DMS 273 (cell line): ENCODE data around the gene EBLN2.
"Not testable (repeated sequence)": the region's sequence is repeated elsewhere in the genome, so short reads cannot be mapped to it uniquely, and the experiment has no call there.

Experiments
- DNase-seq: peaks from one replicate; lab custom pipeline; 2025; ENCODE audit not compliant: unreplicated experiment; lab: John Stamatoyannopoulos, UW

Gene EBLN2

DNA sequence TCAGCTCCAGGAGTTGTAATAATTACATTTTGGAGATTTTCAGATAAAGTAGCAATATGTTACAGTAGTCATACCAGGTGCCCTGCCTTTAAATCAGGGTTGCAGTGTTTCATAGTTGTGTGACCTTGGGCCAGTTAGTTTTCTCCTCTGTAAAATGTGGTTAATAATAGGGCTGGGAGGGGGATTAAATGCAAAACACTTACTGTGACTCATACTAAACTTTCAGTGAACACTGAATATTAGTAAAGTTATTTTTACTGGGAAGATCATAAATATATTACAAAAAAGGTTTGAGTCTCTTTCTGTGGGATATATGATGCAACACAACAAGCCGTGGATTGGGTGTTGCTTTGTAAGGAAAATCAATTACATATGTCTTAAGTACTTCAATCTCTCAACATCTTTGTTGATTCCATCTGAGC is 1.1 kb upstream of the EBLN2 start:
- no peak for DNase-seq

DNA sequence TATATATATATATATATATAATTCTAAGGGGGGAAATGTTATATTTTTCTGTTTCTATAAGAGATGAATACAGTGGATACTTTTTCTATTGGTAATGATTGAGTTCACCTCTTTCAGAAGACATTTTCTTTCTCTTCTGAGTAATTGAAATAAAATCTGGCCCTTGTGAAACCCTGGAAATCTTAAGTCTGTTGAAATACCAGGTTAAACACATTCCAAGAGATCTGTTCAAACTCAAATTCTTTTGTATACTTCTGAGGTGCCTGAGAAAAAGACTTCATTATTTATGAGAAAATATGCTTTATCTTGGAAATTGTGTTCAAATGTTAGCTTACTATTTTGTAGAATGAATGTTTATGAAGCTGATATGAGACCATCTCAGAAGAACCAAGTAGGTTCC is 4.8 kb downstream of the EBLN2 start:
- not testable (repeated sequence) for DNase-seq

DNA sequence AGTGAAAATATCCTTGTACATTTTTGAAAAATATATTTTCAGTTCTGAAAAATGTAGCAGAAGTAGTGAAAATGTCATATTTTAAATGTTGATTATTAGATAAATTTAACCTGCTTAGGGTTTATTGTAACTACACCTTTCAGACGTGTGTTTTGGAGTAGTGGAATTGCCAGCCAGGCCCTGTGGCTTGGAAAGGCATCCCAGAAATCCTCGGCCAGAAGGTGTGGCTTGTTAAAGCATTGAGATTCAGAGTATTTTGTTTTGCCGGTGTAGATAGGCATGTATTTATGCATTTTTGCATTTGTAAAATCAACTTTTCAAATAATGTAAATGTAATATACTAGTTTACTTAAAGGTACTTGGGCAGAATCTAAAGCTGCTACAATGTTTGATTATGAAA is 7.0 kb downstream of the EBLN2 start:
- no peak for DNase-seq

DNA sequence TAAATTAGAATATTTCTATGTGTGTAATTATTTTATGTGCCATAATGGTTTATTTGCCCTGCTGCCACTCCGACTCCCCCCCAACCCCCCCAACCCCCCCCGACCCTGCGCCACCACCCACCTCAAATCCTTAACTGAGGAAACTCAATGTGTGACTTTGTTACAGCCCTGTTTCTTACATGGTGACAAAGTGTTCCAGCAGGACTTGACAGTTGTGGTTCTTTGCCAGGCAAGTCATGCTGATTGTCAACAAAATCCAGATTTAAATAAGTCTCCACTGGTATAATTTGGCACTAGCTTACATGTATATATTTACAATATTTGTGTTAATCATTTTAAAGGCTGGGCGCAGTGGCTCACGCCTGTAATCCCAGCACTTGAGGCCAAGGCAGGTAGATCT is 7.7 kb downstream of the EBLN2 start:
- DNase-seq: no peak

DNA sequence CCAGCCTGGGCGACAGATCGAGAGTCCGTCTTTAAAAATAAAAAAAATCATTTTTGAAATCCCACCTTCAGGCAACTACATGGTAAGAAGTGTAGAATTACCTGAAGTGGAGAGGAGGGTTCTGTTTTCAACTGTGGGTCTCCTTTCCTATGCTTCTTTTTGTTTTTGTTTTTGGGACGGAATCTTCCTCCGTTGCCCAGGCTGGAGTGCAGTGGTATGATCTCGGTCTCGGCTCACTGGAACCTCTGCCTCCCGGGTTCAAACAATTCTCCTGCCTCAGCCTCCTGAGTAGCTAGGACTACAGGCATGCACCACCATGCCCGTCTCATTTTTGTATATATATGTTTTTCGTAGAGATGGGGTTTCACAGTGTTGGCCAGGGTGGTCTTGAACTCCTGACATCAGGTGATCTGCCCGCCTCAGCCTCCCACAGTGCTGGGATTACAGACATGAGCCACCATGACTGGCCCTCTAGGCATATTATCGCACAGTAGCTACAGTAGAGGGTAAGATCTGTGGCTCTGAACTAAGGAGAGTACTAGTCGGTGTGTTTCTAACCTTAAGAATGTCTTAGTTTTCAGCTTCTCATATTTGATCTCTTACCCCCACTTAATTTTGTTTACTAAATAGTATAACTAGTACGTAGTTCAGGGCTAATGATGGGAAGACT is 8.5 kb downstream of the EBLN2 start:
- DNase-seq: no peak

DNA sequence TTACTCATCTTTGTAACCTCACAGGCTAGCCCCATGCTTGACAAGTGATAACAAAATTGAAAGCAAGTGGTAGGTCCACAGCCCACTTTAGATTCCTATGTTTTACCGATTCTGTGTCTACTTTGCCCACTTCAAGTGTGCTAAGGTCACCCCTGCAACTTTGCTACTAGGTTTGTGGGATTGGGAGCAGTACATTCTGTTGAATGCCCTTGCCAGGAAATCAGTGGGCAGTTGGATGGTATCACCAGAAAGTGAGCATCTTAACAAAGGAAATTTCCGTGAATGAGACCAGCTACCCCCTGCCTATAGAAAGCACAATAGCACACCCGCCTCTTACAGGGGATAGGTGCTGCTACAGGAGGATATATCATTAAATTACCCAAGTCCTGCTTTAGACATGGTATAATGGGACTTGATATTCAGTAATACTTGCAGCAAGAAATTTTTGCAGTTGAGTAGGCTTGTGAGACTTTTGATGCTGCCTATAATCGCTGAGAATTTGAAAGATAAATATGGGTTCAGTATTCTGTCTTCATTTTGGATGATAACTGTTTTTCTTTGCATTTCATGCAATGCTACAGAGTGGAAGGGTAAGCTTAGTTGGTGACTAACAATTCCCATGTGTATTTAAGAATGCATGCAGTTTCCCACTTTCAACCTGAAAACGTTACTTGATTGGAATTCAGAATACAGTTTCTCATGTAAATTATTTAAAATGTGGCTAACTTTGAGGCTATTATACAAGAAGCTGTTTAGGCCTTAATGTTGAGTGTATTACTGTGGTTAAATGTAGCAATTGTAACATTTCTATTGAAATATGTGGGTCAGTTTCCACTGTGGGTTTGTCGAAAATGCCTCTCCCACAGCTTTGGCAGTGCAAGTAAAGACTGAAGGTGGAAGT is 9.5 kb downstream of the EBLN2 start:
- DNase-seq: no peak

DNA sequence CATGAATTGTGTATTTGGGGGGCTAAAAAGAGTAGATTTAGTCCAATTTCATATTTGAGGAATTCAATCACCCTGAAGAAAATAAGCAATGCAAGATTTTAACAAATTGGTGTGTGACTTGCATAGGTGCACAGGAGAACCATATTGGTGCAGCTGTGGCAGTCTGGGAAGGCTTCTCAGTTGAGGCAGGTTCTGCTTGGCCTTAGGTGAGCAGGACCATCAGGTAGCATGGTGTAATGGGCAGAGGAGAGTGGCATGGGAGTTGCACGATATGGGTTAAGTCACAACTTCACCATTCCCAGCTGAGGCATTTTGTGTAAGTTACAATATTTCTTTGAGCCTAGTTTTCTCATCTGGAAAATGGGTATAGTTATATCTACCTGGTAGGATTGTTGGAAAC is 10.5 kb downstream of the EBLN2 start:
- DNase-seq: no peak

DNA sequence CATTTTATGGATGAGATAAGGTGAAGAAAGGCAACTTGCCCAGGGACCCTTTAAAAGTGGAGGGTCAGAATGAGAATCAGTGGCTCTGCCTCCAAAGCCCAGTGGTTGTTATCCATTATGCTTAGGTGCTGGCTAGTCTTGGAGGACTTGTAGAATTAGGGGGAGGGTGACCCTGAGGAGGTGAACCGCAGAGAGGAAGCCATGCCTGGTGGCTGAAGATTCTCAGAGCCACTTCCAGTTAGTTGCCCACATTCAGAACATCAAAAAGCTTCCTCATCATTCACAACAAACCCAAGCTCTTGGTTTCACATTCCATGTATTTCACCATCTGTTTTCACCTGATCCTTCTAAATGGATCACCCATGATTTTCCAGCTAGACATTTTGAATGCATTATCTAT is 11.2 kb downstream of the EBLN2 start:
- DNase-seq: no peak

DNA sequence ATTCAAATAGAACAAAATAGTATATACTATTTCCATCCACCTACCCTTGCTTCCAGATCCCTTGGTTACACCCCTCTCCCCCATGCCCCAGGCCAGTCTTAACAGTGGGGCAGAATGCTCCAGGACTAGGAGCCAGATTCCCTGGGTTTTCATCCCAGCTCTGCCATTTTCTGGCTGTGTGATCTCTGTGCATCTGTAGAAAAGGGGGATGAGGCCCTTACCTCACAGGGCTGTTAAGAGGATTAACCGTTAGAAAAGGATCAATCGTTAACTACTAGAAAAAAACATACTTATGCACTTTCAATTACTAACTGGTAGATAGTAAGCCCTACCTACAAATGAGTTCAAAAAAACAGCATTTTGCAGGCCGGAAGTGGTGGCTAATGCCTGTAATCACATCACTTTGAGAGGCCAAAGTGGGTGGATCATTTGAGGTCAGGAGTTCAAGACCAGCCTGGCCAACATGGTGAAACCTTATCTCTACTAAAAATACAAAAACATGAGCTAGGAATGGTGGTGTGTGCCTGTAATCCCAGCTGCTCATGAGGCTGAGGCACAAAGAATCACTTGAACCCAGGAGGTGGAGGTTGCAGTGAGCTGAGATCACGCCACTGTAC is 11.7 kb downstream of the EBLN2 start:
- DNase-seq: no peak

DNA sequence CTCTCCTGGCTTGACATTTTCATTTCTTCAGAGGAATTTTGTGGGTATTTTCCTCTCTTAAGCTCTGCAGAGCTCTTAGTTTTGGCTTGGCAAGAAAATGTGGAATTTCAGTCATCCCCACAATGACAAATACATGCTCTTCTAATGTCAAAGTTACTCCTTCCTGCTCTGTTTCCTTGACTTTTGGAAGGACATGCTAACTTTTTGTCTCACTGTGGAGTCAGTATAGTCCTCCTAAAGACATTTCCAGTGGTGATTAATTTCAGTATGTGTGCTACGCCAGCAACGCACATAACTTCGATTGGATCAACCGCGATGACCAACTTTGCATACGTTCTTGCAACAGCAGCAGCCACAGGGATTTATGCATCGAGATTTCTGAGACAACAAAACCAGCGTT is 13.3 kb downstream of the EBLN2 start:
- no peak for DNase-seq

DNA sequence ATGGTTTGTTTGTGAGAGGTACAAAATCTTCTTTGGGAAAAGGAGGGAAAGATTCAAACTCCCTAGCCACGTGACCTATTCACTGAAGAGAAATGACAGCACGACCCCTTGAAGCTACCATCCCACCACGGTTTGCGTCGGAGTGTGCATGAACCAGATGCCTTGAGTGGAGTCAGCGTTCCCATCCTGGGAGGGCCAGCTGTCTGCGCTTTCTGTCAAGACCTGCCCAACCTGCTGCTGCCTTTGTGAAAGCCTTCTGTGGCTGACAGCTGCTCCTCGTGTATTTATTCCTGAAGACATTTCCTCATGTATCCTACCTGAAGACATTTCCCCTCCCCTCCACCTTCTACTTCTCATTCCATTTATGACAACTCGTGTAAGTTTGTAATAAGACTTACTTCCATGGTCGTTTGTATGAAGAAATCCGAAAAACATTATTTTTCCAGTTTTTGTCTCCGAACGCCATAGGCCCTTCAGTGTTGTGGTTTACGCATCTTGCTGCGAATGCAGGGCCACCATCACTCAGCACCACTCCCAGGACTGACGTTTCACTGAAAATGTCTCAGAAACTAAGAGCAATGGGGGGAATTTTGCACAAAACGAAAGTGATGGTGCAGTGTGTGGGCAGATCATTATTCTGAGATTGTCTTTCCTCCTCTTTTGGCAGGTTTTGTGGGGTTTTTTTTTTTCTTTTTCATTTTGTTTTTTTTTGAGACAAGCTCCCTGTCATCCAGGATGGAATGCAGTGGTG is 18.9 kb downstream of the EBLN2 start:
- DNase-seq: peak; percentile 90

DNA sequence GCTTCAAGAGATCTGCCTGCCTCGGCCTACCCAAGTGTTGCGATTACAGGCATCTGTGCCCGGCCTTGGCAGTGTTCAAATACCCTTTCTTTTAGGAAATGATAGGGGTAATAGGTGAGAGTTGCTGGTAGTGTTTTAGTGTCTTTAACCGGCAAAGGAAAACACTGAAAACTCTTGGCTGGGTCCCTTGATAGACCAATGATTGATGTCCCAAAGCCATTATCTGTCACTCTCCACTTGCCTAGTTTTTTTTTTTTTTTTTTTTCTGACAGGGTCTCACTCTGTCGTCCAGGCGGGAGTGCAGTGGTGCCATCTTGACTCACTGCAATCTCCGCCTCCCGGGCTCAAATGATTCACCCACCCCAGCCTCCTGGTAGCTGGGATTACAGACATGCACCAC is 19.7 kb downstream of the EBLN2 start:
- DNase-seq: no peak

DNA sequence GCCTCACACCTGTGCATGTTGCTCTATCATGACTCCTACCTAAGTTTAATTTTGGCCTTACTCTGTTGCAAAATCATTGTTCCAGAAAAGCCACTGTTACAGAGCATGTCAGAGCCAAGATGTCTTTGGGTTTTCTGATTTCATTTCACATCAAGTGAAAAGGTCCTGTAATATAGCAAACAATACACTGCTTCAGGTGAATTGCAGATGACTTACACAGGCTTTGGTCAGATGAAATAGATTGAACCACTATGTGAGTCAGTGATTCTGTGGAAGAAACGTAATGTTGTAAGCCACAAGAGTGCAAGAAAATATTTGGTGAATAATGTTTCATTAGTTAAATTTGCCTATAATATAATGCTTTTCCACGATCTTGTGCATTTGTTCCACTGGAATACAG is 22.7 kb downstream of the EBLN2 start:
- DNase-seq: no peak

DNA sequence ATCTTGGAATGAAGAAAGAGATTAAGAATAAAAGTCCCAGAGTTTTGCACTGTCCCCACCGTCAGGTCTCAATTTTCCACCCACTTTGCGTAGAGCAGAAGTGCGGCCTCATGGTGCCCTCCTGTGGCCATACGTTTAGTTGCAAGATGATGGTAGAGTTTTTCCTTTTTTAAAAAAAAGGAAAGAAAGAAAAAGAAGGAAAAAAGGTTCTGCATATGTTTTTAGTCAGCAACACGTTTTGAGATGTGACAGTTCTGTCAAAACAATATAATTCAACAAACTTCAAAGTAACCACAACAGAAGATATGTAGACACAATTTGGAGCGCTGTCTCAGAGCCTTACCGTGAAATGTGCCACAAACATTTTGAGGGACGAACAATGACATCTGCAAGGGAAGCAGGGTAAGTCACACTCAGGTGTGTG is 24.6 kb downstream of the EBLN2 start:
- peak; percentile 56 for DNase-seq

DNA sequence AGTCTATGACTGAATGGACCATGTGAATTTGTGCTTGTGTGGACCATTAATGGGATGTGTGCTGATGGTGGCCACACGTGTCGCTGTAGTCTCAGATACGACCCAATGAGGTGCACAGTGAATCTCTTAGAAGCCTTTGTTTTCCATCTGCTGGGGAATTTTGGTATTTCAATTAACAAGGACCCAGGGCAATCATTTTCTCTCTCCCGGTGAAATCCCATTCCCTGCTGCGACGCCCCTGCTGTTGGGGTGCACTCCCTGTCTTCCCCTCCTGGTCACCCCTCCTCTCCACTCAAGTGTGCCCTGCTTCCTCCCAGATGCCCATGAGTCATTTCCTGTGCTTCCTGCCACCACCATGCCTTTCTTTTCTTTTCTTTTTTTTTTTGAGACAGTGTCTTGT is 32.7 kb downstream of the EBLN2 start:
- peak; percentile 20 for DNase-seq

DNA sequence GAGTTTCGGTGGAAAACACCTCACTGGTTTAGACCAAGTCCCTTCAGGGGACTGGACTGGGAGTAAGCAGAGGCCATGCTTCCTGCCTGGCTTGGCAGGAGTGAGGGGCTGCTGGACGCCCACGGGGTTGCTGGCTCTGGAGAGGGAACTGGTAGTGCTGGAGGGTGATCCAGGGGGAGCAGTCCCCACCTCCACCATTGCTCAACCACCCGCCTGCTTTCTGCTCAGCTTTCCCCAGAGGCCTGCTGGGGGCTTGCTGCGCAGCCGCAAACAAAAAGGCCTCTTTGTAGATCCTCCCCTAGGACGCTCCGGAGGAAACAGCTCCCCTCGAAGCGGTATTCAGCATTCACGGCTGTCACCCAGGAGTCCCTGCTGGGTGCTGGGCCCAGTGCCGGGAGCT is 33.5 kb downstream of the EBLN2 start:
- no peak for DNase-seq

DNA sequence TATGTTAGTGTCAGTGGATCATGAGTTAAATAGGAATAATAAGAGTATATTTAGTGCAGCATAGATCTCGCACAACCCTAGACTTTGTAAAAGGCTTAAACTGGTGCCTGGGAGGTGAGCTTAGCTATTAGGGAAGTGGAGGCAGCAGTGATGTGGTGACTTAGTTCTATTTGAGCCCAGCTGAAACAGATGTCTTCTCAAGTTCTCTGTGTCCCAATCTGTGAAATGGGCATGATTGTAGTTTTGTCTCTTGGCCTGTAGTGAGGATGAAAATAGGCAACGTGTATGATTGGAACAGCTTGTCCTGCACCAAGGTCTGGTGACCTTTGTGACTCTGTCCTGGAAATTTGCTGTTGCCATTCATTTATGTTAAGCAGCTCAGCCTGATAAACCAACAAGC is 34.7 kb downstream of the EBLN2 start:
- no peak for DNase-seq

DNA sequence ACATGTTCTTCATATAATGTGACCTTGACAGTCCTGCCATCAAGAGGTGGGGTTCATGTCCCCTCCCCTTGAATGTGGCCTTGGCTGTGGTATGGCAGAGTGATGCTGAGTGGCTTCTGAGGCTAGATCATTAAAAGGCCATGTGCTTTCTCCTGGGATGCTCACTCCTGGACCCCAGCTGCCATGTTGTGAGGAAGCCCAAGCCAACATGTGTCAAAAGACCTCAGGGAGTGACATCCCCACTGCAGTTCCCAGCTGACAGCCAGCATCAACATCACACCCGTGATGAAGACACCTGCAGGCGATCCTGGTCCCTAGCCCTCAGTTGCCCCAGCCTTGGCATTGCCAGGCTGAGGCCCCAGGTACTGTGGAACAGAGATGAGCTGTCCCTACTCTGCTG is 36.6 kb downstream of the EBLN2 start:
- no peak for DNase-seq

DNA sequence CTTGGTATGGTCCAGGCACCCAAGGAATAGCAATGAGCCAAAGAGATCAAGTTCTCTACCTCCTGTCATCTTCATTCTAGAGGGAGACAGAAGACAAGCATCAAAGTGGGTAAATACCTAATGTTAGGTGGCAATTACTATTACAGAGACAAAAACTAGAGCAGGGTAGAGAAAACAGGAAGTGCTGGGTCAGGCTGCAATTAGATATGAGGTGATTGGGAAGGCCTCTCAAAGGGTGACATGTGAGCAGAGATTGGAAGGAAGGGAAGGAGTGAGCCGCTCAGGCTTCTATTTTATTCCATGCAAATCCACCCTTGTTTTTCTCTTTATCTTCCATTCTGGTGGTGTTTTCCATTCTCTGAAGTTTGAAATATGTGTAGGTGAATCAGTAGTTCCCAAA is 37.4 kb downstream of the EBLN2 start:
- no peak for DNase-seq

DNA sequence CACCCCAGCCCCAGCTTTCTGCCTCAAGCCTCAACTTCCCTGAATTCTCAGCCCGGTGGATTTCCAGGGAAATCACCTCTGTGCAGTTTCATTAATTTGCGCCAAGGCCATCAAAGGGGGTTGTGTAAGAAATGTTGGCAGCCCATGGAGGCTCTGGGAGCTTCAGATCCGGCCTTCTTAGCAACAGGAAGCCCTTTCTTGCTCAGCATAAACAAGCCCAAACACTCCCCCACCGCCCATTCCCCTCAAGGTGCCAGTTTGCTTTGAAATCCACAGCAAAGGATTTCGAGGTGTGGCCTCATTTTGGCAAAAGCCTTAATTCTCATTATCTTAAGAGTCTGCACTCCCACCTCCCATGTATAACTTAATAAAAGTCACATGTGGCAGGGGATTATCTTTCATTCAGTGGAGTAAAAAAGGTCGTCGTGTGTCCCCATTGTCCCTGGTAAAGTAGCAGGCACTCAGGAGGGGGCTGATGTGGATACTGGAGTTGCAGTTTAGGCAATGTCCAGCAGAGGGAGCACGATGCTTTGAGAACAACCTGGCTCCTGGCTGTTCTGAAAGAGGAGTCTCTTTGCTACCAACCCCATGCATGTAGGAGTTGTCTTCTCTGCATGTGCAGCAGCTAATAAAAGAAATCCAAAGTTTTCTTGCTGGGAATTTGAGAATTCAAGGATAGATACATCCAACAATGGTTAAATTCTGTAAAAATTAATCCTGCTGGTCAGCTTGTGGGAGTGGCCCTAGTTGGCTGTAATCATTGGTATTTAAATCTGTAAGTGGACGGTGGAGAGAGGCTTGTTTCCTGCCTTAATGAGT is 39.5 kb downstream of the EBLN2 start:
- DNase-seq: peak; percentile 89

DNA sequence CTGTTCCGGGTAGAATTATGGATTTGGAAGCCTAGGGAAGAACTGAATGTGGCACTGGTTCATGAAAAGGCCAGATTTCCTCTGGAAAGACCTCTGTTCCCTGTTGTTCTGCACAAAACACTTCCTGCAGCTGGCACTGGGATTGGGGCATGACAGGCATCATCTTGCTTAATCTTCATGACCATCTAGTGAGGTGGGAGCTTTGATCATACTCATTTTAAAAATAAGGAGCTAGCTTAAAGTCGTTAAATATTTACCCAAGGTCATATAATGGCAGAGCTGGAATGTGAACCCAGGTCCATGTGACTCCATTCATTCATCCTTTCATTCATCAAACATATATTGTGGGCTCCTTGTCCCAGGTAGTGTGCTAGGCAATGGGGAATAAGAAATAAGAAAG is 40.4 kb downstream of the EBLN2 start:
- no peak for DNase-seq
